Peyer's patch (tissue), 4 donors: ENCODE data around the gene ZNF778. TPM values are rescaled to one million over a fixed set of nuclear protein-coding genes. Genes with fewer than 3 reads are reported as not detected.

ENCODE experiments used
- DNase-seq, 3 donors: peaks; one replicate each; pipeline ENCODE4 v3.0.0-alpha.2; 2017 to 2019
- H3K27ac ChIP-seq, 4 donors: fragments of 200-600 bp; sonication (generic); one replicate each; pipeline ENCODE4 v1.5.1; 2016 to 2019
- H3K27me3 ChIP-seq, 2 donors: fragments of 200-600 bp; sonication (generic); one replicate each; pipeline ENCODE4 v1.5.1; 2019
- H3K36me3 ChIP-seq, 3 donors: fragments of 200-600 bp; sonication (generic); one replicate each; pipeline ENCODE4 v1.5.1; 2016 to 2019
- H3K4me1 ChIP-seq, 4 donors: fragments of 200-600 bp; sonication (generic); one replicate each; pipeline ENCODE4 v1.5.1; 2016 to 2019
- H3K4me3 ChIP-seq, 4 donors: fragments of 200-600 bp; sonication (generic); 1 replicate in 3 of 4; 2 replicates in 1 of 4; pipeline ENCODE4 v1.5.1; 2016 to 2019; ENCODE audit warnings: mild to moderate bottlenecking in 1 of 4
- H3K9me3 ChIP-seq, 4 donors: fragments of 200-600 bp; sonication (generic); one replicate each; pipeline ENCODE4 v1.5.1; 2016 to 2019; ENCODE audit warnings: mild to moderate bottlenecking in 1 of 4
- POLR2A ChIP-seq, 2 donors: fragments of 450-650 bp; IDR thresholded peaks; one replicate each; pipeline ENCODE4 v1.5.1; 2017; ENCODE audit warnings: antibody characterized with exemption in 2 of 2, mild to moderate bottlenecking in 2 of 2, moderate library complexity in 2 of 2
- total RNA-seq, 4 donors: library from RNA; depleted of rRNA; stranded (reverse); fragments of >200 nt; gene quantifications; one replicate each; pipeline ENCODE4 v1.1.0, GENCODE V29; 2016
- TF ChIP-seq, protein P1 (sequence below), 6 experiments: fragments of 450-650 bp in 4 of 6; fragments of 200-600 bp in 2 of 6; sonication (generic) in 1 of 6; IDR thresholded peaks; one replicate each; pipeline ENCODE4 v1.5.1; 2017 to 2019; ENCODE audit warnings: antibody characterized with exemption in 6 of 6, mild to moderate bottlenecking in 3 of 6, moderate library complexity in 1 of 6

The ZNF778 gene
- total RNA-seq, 4 donors from 2014 or later = 4.1 to 16.9 (median 10.7) TPM

DNA sequence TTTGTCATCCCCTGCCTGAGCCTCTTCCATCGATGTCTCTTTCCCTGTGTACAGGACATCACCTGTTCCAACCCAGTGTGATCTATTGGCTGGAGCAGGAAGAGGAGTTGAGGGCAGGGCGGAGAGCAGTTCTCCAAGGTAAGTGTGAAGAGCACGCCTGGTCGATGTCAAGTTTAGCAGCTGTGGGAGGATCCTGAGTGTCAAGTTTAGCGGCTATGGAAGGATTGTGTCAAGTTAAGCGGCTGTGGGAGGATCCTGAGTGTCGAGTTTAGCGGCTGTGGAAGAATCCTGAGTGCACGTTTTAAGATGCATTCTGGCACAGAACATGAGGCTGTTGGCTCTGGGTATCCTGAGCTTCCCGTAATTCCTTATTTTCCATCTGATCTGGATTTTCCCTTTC, 7.2 kb downstream of the ZNF778 start:
- TF ChIP-seq, protein P1, sequence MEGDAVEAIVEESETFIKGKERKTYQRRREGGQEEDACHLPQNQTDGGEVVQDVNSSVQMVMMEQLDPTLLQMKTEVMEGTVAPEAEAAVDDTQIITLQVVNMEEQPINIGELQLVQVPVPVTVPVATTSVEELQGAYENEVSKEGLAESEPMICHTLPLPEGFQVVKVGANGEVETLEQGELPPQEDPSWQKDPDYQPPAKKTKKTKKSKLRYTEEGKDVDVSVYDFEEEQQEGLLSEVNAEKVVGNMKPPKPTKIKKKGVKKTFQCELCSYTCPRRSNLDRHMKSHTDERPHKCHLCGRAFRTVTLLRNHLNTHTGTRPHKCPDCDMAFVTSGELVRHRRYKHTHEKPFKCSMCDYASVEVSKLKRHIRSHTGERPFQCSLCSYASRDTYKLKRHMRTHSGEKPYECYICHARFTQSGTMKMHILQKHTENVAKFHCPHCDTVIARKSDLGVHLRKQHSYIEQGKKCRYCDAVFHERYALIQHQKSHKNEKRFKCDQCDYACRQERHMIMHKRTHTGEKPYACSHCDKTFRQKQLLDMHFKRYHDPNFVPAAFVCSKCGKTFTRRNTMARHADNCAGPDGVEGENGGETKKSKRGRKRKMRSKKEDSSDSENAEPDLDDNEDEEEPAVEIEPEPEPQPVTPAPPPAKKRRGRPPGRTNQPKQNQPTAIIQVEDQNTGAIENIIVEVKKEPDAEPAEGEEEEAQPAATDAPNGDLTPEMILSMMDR (IDR thresholded peaks at IDR 0.05) = no peak
- H3K27me3 ChIP-seq = no peaks in the 10 kb centered on the region
- no peak overlapping the region for H3K27ac ChIP-seq
- no peaks in the 10 kb centered on the region for H3K9me3 ChIP-seq
- H3K4me1 ChIP-seq = peaks cover 0 to under 1% (median 0%) of the 10 kb centered on the region in 4 donors
- H3K36me3 ChIP-seq = peaks cover 0 to 68% (median 0%) of the 10 kb centered on the region in 3 donors
- no peak for DNase-seq
- H3K4me3 ChIP-seq = no peak overlapping the region

GRCh38 chr16:89230255-89230654, 12.8 kb downstream of the ZNF778 start:
- no peak overlapping the region for H3K4me3 ChIP-seq
- no peak for DNase-seq
- no peak for TF ChIP-seq POLR2A (IDR thresholded peaks at IDR 0.05)
- TF ChIP-seq, protein P1 (IDR thresholded peaks at IDR 0.05) = no peak
- H3K27ac ChIP-seq = no peak overlapping the region
- peaks cover 0 to 70% (median 0%) of the 10 kb centered on the region in 3 donors for H3K36me3 ChIP-seq
- H3K4me1 ChIP-seq = no peaks in the 10 kb centered on the region
- no peaks in the 10 kb centered on the region for H3K9me3 ChIP-seq
- no peaks in the 10 kb centered on the region for H3K27me3 ChIP-seq

- Histone ChIP-seq H3K36me3 (peaks cover 0 to 51% (median 0%) of the 10 kb centered on the region in 3 donors), H3K27me3 (no peaks in the 10 kb centered on the region), H3K9me3 (no peaks in the 10 kb centered on the region), H3K4me3 (no peak overlapping the region), H3K4me1 (no peaks in the 10 kb centered on the region), H3K27ac (no peak overlapping the region)
- no peak for DNase-seq
- no peak for TF ChIP-seq POLR2A (IDR thresholded peaks at IDR 0.05)
- TF ChIP-seq, protein P1 (IDR thresholded peaks at IDR 0.05) = no peak
Measured at GRCh38 chr16:89232107-89232506, 14.6 kb downstream of the ZNF778 start.

DNA sequence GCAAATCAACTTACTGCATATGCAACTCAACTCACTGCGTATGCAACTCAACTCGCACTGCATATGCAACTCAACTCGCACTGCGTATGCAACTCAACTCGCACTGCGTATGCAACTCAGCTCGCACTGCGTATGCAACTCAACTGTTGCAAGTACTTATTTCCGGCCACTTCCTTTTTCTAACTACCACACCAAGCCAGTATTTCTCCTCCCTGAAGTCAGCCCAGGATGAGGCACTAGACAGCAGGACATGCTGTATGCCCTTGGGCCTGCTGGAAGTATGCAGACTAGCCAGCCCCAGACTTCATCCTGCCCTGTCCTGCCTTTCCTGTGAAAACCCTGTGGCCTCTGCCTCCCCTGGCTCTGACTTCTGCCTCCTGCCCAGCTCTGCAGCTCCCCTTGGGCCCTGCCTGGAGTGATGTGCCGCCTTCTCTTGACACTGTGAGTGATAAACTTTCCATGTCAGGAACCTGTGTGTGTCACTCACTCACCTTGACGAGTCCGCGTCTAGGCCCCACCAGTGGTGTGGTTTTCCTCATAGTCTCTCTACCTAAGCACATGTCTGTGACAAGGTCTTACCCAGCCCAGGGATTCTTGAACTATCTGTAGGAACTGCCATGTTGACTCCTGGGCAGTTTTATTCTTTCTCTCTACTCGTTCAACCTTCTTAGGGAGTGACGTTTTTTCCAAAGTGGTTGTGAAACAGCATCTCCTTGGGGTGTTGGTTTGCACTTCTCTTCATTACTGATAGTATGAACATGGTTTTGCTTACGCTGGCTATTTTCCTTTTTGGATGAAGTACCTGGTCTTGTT, 16.4 kb downstream of the ZNF778 start:
- Histone ChIP-seq H3K9me3 (no peaks in the 10 kb centered on the region), H3K4me3 (no peak overlapping the region), H3K36me3 (peaks cover 0 to 35% (median 0%) of the 10 kb centered on the region in 3 donors), H3K4me1 (no peaks in the 10 kb centered on the region), H3K27me3 (no peaks in the 10 kb centered on the region), H3K27ac (no peak overlapping the region)
- no peak for TF ChIP-seq POLR2A (IDR thresholded peaks at IDR 0.05)
- TF ChIP-seq, protein P1 (IDR thresholded peaks at IDR 0.05) = no peak
- DNase-seq = no peak

GRCh38 chr16:89237733-89238132, 20.2 kb downstream of the ZNF778 start:
- DNase-seq = no peak
- Histone ChIP-seq H3K27me3 (no peaks in the 10 kb centered on the region), H3K4me3 (no peak overlapping the region), H3K27ac (no peak overlapping the region), H3K9me3 (no peaks in the 10 kb centered on the region), H3K4me1 (peaks cover 0 to 5% (median 2%) of the 10 kb centered on the region in 4 donors), H3K36me3 (peaks cover 0 to 8% (median 0%) of the 10 kb centered on the region in 3 donors)
- TF ChIP-seq, protein P1 (IDR thresholded peaks at IDR 0.05) = no peak
- no peak for TF ChIP-seq POLR2A (IDR thresholded peaks at IDR 0.05)
